K562 (cell line): ENCODE data around the gene EFHD2. TPM values are rescaled to one million over a fixed set of nuclear protein-coding genes. Genes with fewer than 3 reads are reported as not detected.

ENCODE experiments used
- ATAC-seq: fragments of 200-7000 bp; cut with Tn5 transposase; 3 replicates; pipeline ENCODE4 v1.9.1; 2020; ENCODE audit warnings: moderate library complexity
- BruUV-seq: library from RNA; stranded (reverse); fragments of 400-500 nt; replicated peaks from 2 replicates; lab custom pipeline; 2021; lab: Mats Ljungman, UMichigan
- CTCF ChIA-PET: fragments of 300-600 bp; formaldehyde crosslinking; extraction: SDS; loops from one replicate; lab custom pipeline; 2021; ENCODE audit warnings: low intra/inter-chr PET ratio; lab: Yijun Ruan, JAX
- POLR2A ChIA-PET: fragments of 300-600, 350-650 bp; sonication (Branson Sonifier 250); formaldehyde crosslinking; extraction: SDS; loops from one replicate; lab custom pipeline; 2021; ENCODE audit warnings: antibody characterized with exemption, inconsistent platforms; lab: Yijun Ruan, JAX
- DNase-seq, 4 experiments: peaks; one replicate each; pipeline versions ENCODE4 v3.0.0 to v3.0.0-alpha.2; 2011 to 2018; ENCODE audit warnings: low spot score in 3 of 4, mixed read lengths in 3 of 4; ENCODE audit errors: extremely low read depth in 1 of 4
- FAIRE-seq: peaks from 2 replicates; lab custom pipeline; 2011; peaks lifted over from hg19 to GRCh38; lab: Jason Lieb, UNC
- H2AFZ ChIP-seq: 2 replicates; pipeline ENCODE4 v1.6.0; 2011; ENCODE audit warnings: low read depth, low read length, control low read depth, inconsistent platforms
- H3K27ac ChIP-seq: fragments of 200-600 bp; 3 replicates; pipeline ENCODE4 v1.8.0; 2011; ENCODE audit warnings: low read depth, mild to moderate bottlenecking, control low read depth, inconsistent platforms, low read length, moderate library complexity, mixed read lengths; ENCODE audit errors: extremely low read depth
- H3K27me3 ChIP-seq, 2 experiments: fragments of 300-600 bp in 1 of 2; 2 replicates in 1 of 2; 3 replicates in 1 of 2; pipeline versions ENCODE4 v1.6.0 to v1.8.0; 2011; ENCODE audit warnings: inconsistent platforms in 2 of 2, low read length in 2 of 2, mild to moderate bottlenecking in 1 of 2, mixed read lengths in 1 of 2, moderate library complexity in 1 of 2; ENCODE audit not compliant: control insufficient read depth in 2 of 2, insufficient read depth in 2 of 2
- H3K36me3 ChIP-seq: fragments of 300-600 bp; 3 replicates; pipeline ENCODE4 v1.8.0; 2011; ENCODE audit warnings: mild to moderate bottlenecking, low read length, inconsistent platforms; ENCODE audit not compliant: control insufficient read depth, insufficient read depth
- H3K4me1 ChIP-seq, 2 experiments: fragments of 200-600 bp in 1 of 2; replicated peaks in 1 of 2; 2 replicates in 1 of 2; 3 replicates in 1 of 2; pipeline versions ENCODE4 v1.5.1 to v1.8.0; 2011; ENCODE audit warnings: inconsistent platforms in 2 of 2, low read length in 2 of 2, mild to moderate bottlenecking in 1 of 2, mixed read lengths in 1 of 2, moderate library complexity in 1 of 2; ENCODE audit not compliant: control insufficient read depth in 2 of 2, insufficient read depth in 2 of 2
- H3K4me2 ChIP-seq: 2 replicates; pipeline ENCODE4 v1.6.1; 2011; ENCODE audit warnings: low read length, control low read depth, inconsistent platforms, mixed read lengths; ENCODE audit not compliant: insufficient read depth
- H3K4me3 ChIP-seq: fragments of 200-600 bp; sonication (generic), shearing (Covaris generic); 2 replicates; pipeline ENCODE4 v1.5.1; 2016; ENCODE audit warnings: control low read depth, inconsistent platforms
- H3K79me2 ChIP-seq: fragments of 200-600 bp; 3 replicates; pipeline ENCODE4 v1.8.0; 2011; ENCODE audit warnings: low read length, inconsistent platforms; ENCODE audit not compliant: control insufficient read depth, insufficient read depth
- H3K9ac ChIP-seq, 2 experiments: 2 replicates each; pipeline versions ENCODE4 v1.6.0 to v1.6.1; 2011; ENCODE audit warnings: low read depth in 2 of 2, low read length in 2 of 2, control low read depth in 1 of 2, inconsistent platforms in 1 of 2, mild to moderate bottlenecking in 1 of 2, mixed read lengths in 1 of 2; ENCODE audit not compliant: insufficient read depth in 1 of 2
- H3K9me1 ChIP-seq: one replicate; pipeline ENCODE4 v1.6.0; 2011; ENCODE audit warnings: inconsistent platforms, mild to moderate bottlenecking, low read length, moderate library complexity; ENCODE audit not compliant: control insufficient read depth, insufficient read depth
- H3K9me3 ChIP-seq: replicated peaks from 2 replicates; pipeline ENCODE4 v1.5.1; 2011; ENCODE audit warnings: low read depth, low read length, inconsistent platforms; ENCODE audit not compliant: control insufficient read depth, insufficient read depth
- H4K20me1 ChIP-seq: replicated peaks from 2 replicates; pipeline ENCODE4 v1.6.1; 2011; ENCODE audit warnings: low read length, inconsistent platforms, mixed read lengths; ENCODE audit not compliant: control insufficient read depth, insufficient read depth
- EWSR1 ChIP-seq: fragments of 450-650 bp; IDR thresholded peaks from 2 replicates; pipeline ENCODE4 v1.6.1; 2018; ENCODE audit warnings: borderline replicate concordance, mild to moderate bottlenecking, low read depth, moderate library complexity; ENCODE audit not compliant: partially characterized antibody
- POLR3G ChIP-seq: IDR thresholded peaks from 2 replicates; pipeline ENCODE4 v1.6.1; 2011; ENCODE audit not compliant: insufficient read length, insufficient replicate concordance; ENCODE audit errors: extremely low read depth
- RNF219 ChIP-seq: fragments of 250-450 bp; sonication (Bioruptor Pico); IDR thresholded peaks from 2 replicates; pipeline ENCODE4 v1.5.0; 2022; ENCODE audit warnings: mild to moderate bottlenecking
- TEAD4 ChIP-seq, 2 experiments: sonication (generic) in 1 of 2; formaldehyde crosslinking in 1 of 2; IDR thresholded peaks; 2 replicates each; pipeline versions ENCODE4 v1.6.1 to v1.8.0; 2012 to 2022; ENCODE audit warnings: borderline replicate concordance in 1 of 2, inconsistent platforms in 1 of 2, low read length in 1 of 2, mild to moderate bottlenecking in 1 of 2, missing genetic modification reagents in 1 of 2
- ZFP36 ChIP-seq: fragments of 150-350 bp; IDR thresholded peaks from 2 replicates; pipeline ENCODE4 v1.6.1; 2018; ENCODE audit warnings: low read length, low read depth; ENCODE audit not compliant: partially characterized antibody
- ZNF695 ChIP-seq: fragments of 450-650 bp; formaldehyde crosslinking; IDR thresholded peaks from 2 replicates; pipeline ENCODE4 v1.4.0; 2020; ENCODE audit warnings: mild to moderate bottlenecking, moderate library complexity
- WGBS: fragments of 100-300 bp; shearing (Covaris generic); methylation state at CpG from one replicate; pipeline ENCODE4 v1.1.6; 2016; ENCODE audit warnings: low coverage, mixed read lengths; ENCODE audit not compliant: insufficient coverage; ENCODE audit errors: missing lambda C conversion rate; 5-methylcytosine and 5-hydroxymethylcytosine counted together
- in situ Hi-C: fragments of 300-500 bp; cut with MboI; formaldehyde crosslinking; loops from 4 replicates; pipeline ENCODE4 v1.15.0; 2018; ENCODE audit warnings: inconsistent platforms, mixed read lengths
- intact Hi-C: fragments of 100-400 bp; cut with micrococcal nuclease; formaldehyde crosslinking; loops from 2 replicates; pipeline ENCODE4 v1.14.2; 2022
- polyA plus RNA-seq, 8 experiments: library from polyadenylated mRNA; depleted of rRNA in 4 of 8; stranded (reverse) in 5 of 8; unstranded in 3 of 8; fragments of >200 nt; fragmentation: Nextera tagmentation in 2 of 8; fragmentation: Illumina TruSeq in 1 of 8; extraction: Ambion mirVana in 2 of 8; extraction: Trizol in 1 of 8; gene quantifications; 2 replicates each; pipeline versions ENCODE4 v1.2.1 to v1.2.3, GENCODE V29; 2011 to 2014; ENCODE audit warnings: inconsistent platforms in 1 of 8, missing spikeins in 1 of 8
- total RNA-seq, 7 experiments: library from RNA; depleted of rRNA in 6 of 7; stranded (reverse); fragments of >200 nt in 6 of 7; fragmentation: Illumina TruSeq in 2 of 7; extraction: Trizol in 2 of 7; gene quantifications; 2 replicates each; pipeline versions ENCODE4 v1.2.1 to v1.2.3, GENCODE V29; 2011 to 2021; ENCODE audit warnings: low replicate concordance in 1 of 7
- TF ChIP-seq, protein P1 (sequence below): IDR thresholded peaks from 2 replicates; pipeline ENCODE4 v1.6.1; 2011; ENCODE audit not compliant: insufficient read length; ENCODE audit errors: extremely low read depth
- TF ChIP-seq, protein P2 (sequence below): sonication (generic); formaldehyde crosslinking; IDR thresholded peaks from 2 replicates; pipeline ENCODE4 v1.8.0; 2022; ENCODE audit warnings: missing genetic modification reagents, mild to moderate bottlenecking, moderate library complexity, borderline replicate concordance

EFHD2 gene
- total and polyA plus RNA-seq, 9 of the 15 experiments (the other 6 are each of a cell fraction or from before 2014, with no cell fraction given), result 1.7 to 73.5 (median 25.2) TPM

DNA sequence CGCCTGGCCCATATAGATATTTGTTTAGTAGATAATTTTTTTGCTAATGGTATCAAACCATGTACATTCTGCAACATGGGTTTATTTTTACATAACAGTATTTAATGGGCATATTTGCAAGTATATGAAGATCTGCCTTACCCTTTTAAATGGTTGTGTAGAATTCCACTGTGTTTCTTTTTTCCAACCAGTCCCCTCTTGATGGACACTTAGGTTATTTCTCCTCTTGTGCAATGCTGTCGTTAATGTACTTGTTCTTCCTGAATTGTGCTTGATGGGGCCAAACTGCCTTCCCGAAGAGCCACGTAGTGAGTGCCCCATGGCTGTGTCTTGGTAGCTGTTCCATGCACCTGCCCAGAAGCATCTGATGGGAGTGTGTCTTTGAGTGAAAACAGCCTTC lies 39.4 kb upstream of the EFHD2 start:
- Histone ChIP-seq H3K4me1 (peaks cover 0 to 11% of the 10 kb centered on the region in 2 experiments; a peak in 3 of 5 replicates), H3K27ac (no peak overlapping the region), H3K4me2 (no peak overlapping the region), H3K27me3 (peaks cover 14 to 47% of the 10 kb centered on the region in 2 experiments), H3K9ac (no peak overlapping the region), H2AFZ (no peak overlapping the region), H3K79me2 (no peaks in the 10 kb centered on the region), H3K9me3 (no peaks in the 10 kb centered on the region), H3K4me3 (no peak overlapping the region), H3K36me3 (no peaks in the 10 kb centered on the region), H4K20me1 (no peaks in the 10 kb centered on the region), H3K9me1 (no peaks in the 10 kb centered on the region)
- in situ Hi-C loops, result no loop called here
- TF ChIP-seq, protein P1, sequence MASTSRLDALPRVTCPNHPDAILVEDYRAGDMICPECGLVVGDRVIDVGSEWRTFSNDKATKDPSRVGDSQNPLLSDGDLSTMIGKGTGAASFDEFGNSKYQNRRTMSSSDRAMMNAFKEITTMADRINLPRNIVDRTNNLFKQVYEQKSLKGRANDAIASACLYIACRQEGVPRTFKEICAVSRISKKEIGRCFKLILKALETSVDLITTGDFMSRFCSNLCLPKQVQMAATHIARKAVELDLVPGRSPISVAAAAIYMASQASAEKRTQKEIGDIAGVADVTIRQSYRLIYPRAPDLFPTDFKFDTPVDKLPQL, result no peak
- TF ChIP-seq TEAD4 (IDR thresholded peaks at IDR 0.05; ENCODE audit: low read length) (no peak), TEAD4 (CRISPR knock-in tag; IDR thresholded peaks at IDR 0.05; ENCODE audit: borderline replicate concordance) (no peak), POLR3G (no peak), ZNF695 (CRISPR knock-in tag) (no peak), EWSR1 (no peak), RNF219 (CRISPR knock-in tag) (no peak), ZFP36 (no peak)
- TF ChIP-seq, protein P2, sequence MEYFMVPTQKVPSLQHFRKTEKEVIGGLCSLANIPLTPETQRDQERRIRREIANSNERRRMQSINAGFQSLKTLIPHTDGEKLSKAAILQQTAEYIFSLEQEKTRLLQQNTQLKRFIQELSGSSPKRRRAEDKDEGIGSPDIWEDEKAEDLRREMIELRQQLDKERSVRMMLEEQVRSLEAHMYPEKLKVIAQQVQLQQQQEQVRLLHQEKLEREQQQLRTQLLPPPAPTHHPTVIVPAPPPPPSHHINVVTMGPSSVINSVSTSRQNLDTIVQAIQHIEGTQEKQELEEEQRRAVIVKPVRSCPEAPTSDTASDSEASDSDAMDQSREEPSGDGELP, result no peak
- intact Hi-C loops, result no loop called here
- no peak for DNase-seq
- FAIRE-seq, result no peak
- ATAC-seq, result no peak
- BruUV-seq, result no TSS peak
- ChIA-PET CTCF (no interaction called here), POLR2A (interaction anchor here (1.0 to 1.6 kb wide), 2 partner anchors 9 to 12 kb away, joined by 3 to 6 read pairs; no protein-coding TSS in a partner anchor)
- 15% methylated on average over 4 of the region's 4 CpGs for WGBS
